ENCODE data around the gene FAM181A.

Gene FAM181A

DNA sequence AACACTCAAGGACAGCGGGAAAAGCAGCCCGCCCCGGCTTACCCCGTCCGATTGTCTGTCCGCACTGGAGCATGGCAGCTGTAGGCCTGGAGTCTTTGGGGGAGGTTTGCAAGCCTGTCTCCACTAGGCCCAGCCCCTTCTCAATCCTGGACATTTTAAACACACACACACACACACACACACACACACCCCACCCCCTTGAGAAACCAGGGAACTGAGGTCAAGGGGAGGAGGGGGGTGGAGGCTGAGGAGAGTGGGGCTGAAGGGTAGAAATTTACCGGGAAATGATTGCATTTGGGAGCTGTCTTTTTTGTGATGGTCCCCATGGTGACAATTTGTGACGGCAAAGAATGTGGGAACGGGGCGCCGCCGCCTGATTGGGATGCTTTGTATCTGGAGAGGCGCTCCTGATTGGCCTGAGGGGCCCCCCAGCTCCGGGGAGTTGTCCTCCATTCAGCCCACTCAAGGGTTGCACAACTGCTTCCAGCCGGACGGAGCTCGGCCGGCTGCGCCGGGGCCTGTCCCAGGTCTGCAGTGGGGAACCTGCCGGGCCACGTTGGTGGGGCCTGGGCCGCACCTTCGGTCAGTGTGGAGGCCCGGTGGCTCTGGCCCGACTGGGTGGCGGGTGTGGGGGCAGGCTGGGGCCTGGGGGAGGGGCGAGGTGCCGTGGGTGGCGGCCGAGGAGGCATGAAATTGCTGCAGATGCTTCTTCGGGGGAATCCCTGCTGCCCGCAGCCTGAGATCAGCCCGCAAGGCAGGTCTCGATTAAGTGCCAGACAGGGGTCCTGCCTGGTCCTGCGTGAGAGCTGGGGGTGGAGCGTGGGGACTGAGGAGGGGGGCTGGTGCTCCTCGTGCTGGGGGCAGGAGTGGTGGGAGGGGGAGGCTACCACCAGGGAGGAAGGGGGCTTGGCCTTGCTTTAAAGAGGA is at the start of gene FAM181A:
Gene FAM181A (plus strand): TSS at position 472 of the 927 bp plus-strand sequence. CDS start 942 bp downstream, outside the sequence.
- peak; percentile 51 for DNase-seq (ENCODE audit: low spot score)

- no peak for DNase-seq (ENCODE audit: low spot score)
These were observed 48.9 kb upstream of the FAM181A start for GRCh38 chr14:93878212-93878611.

GRCh38 chr14:93878871-93879270 is 48.3 kb upstream of the FAM181A start:
- DNase-seq (ENCODE audit: low spot score), result no peak

DNA sequence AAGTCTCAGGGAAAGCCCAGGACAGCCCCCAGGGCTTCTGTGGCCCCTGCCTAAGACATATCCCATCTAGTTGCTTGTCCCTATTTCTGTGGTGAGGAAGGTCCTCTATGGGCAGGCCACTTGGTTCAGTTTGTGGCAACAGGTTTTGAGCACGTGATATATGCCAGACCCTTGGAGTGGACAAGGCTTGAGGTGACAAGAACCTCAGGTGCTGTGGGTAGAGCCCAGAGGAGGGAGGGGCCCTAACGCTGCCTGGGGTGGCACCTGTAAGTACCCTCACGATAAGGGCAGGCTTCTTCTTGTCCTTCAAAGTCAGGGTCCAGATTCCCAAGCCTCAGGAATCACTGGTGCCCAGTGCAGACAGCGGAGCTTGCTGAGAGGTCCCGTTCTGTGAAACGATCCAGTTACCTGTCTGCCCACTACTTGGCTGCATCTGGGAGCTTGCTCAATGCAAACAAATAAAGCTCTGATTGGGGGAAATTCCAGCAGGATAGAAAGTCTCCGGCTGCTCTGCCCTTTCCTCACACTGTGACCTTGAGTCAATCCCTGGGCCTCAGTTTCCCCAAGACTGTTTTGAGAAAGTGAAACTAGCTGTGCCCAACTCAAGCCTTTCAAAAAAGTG is 47.7 kb upstream of the FAM181A start:
- DNase-seq (ENCODE audit: low spot score), result no peak

DNA sequence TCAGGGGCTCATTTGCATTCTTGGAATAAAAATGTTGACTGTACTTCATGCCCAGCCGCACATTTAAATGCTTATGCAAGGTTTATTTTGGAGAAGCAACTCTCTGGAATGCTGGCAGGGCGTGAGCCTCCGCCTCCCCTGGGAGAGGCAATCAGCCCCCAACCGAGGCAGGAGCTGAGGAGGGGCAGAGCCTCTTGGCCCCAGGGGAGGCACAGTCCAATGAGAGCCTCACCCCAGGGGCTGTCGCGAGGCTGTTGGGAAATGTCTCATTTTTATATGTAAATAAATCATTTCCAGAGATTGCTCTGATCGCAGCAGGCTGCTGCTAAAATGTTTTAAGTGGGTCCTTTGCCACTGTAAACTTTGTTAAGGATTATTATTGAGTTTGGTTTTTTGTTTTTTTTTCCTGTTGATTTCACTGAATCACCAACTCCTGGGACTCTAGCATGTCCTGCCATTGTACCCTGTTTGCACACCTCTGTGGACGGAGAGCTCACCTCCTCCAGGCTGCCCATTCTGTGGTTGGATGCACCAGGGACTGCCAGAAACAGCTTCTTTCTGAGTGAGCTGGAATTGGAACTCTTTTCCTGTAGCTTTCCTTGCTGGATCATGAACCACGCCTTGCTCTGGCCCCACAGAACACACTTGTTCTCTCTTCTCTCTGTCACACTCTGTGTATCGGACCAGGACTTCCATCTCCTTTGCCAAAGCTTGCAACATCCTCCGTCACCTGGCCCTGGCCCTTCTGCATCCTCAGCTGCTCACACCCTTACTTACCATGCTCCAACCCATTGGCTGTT is 46.9 kb upstream of the FAM181A start:
- no peak for DNase-seq (ENCODE audit: low spot score)

DNA sequence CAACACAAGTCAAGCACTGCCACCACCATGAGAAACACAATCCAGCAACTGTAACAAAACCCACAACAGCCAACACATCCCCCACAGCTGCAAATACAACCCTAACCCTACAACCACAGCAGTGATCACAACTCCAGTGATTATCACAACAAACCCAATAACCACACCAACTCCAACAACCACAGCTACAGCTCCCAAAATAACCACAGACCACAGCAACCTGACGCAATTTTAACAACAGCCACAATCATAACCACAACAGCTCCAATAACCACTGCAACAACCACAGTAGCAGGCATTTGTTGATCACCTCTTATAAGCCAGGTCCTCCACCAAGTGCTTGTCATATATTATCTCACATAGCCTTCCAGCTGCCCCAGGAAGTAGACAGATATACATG is 42.2 kb upstream of the FAM181A start:
- DNase-seq (ENCODE audit: low spot score), result no peak

GRCh38 chr14:93888995-93889394 is 38.1 kb upstream of the FAM181A start:
- no peak for DNase-seq (ENCODE audit: low spot score)

- no peak for DNase-seq (ENCODE audit: low spot score)
These were observed 37.2 kb upstream of the FAM181A start for GRCh38 chr14:93889739-93890483.

GRCh38 chr14:93891756-93892504 is 35.2 kb upstream of the FAM181A start:
- DNase-seq (ENCODE audit: low spot score), result no peak

GRCh38 chr14:93892505-93892839 is 34.7 kb upstream of the FAM181A start:
- no peak for DNase-seq (ENCODE audit: low spot score)

DNA sequence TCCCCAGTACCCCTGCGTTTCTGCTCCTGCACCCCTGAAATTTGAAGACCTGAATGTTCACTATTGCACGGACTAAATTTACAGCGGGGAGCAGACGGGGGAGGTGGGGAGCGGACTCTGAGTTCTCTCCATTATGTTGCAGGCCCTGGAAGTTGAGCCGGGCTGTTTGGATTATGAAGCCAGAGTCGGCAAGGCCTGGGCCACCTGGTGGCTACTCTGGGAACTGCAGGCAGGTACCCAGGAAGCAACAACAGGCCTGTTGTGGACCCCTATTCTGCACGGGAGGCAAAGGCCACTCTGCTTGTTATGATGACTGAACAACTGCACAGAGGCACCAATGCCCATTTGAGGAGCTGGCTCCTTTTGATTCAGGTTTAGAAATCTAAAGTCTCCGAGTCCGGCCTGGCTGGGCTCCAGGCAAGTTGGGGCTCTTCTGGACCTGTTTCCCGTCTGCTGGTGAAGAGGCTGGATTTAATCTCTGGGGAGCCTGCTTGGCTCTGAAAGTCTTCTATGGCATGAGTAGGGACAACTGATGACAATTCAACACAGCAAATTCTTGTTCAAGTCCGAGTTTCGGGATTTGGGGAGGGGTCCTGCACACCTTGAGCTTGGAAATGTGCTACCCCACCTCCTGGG is 34.1 kb upstream of the FAM181A start:
- peak; percentile 70 for DNase-seq (ENCODE audit: low spot score)

DNA sequence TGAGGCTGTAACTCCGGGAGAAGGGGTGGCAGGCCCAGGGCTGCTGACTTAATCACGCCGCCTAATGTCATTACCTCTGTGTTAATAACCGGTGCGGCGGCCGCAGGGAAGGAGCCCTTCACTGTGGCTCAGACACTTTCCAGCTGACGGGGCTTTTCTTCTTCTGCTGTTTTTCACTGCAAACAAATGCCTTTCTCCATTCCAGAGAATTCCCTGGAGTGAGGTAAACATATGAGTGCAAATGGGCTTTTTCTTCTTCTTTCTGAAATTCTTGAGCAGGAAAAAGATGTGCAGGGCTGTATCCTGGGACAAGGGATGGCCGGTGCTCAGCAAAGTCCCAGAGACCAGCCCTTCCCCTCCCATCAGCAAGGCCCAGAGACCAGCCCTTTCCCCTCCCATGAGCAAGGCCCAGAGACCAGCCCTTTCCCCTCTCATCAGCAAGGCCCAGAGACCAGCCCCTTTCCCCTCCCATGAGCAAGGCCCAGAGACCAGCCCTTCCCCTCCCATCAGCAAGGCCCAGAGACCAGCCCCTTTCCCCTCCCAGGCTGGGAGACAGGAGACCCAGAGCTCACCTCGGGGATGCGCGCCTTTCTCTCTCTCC is 33.4 kb upstream of the FAM181A start:
- no peak for DNase-seq (ENCODE audit: low spot score)

- DNase-seq (ENCODE audit: low spot score), result no peak
These were observed 32.0 kb upstream of the FAM181A start for GRCh38 chr14:93895023-93895604.

GRCh38 chr14:93897476-93897845 is 29.7 kb upstream of the FAM181A start:
- no peak for DNase-seq (ENCODE audit: low spot score)

- DNase-seq (ENCODE audit: low spot score), result no peak
These were observed 29.0 kb upstream of the FAM181A start for GRCh38 chr14:93898081-93898611.

DNA sequence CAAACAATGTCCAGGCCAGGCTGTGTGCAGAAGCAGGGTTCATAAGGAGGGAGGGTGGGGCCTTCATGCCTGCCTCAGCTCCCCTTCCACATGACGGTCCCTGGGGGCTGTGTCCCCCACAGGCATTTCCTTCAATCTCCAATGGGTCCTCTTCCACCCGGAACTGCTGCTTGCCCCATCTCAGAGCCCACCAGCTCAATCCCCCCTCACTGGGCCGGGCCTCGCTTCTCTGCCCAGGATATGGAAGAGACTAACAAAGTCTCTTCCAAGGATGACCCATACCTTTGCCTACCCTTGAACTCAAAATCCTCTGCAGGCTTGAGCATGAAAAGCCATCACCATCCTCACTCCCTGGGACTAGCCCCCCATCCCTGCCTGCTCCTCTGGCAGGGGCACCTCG is 28.4 kb upstream of the FAM181A start:
- no peak for DNase-seq (ENCODE audit: low spot score)

DNA sequence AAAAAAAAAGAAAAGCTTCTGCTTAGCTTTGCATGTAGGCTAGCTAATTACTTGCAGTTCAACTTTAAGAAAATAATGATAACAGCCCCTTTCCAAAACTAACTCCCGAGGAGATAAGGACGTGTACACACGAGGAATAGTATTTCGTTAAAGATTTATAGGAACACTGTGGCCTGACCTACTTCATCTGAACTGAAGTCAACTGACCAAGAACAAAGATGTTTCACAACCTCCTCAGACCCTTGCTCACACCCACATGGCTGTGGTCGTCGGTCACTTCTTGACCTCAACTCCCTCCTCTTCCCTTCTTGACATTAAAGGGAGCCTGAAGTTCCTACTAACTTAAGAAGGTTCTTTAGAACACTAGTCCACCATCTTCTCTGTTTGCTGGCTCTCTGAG is 25.3 kb upstream of the FAM181A start:
- no peak for DNase-seq (ENCODE audit: low spot score)

GRCh38 chr14:93902619-93903307 is 24.4 kb upstream of the FAM181A start:
- no peak for DNase-seq (ENCODE audit: low spot score)

Data from Ammon's horn (tissue), 1 donor.